Subcutaneous abdominal adipose tissue (tissue), 5 donors: ENCODE results near the gene TMEM168.
"Not testable (repeated sequence)": the region's sequence is repeated elsewhere in the genome, so short reads cannot be mapped to it uniquely, and the experiment has no call there.

ENCODE experiments used
- H3K27ac ChIP-seq: one replicate; pipeline ENCODE4 v1.7.0; 2013; ENCODE audit warnings: low read depth, mild to moderate bottlenecking, inconsistent platforms, low read length, moderate library complexity
- H3K27me3 ChIP-seq, 5 donors: one replicate each; pipeline ENCODE4 v1.7.0; 2013; ENCODE audit warnings: low read length in 5 of 5, inconsistent platforms in 1 of 5; ENCODE audit not compliant: control insufficient read depth in 5 of 5, insufficient read depth in 4 of 5
- H3K36me3 ChIP-seq, 5 donors: one replicate each; pipeline ENCODE4 v1.7.0; 2013; ENCODE audit warnings: low read length in 5 of 5; ENCODE audit not compliant: control insufficient read depth in 5 of 5, insufficient read depth in 5 of 5
- H3K4me1 ChIP-seq, 5 donors: one replicate each; pipeline ENCODE4 v1.7.0; 2013; ENCODE audit warnings: low read length in 5 of 5, mild to moderate bottlenecking in 3 of 5, moderate library complexity in 1 of 5; ENCODE audit not compliant: control insufficient read depth in 5 of 5, insufficient read depth in 5 of 5
- H3K4me3 ChIP-seq, 5 donors: one replicate each; pipeline ENCODE4 v1.7.0; 2013; ENCODE audit warnings: low read length in 5 of 5, low read depth in 1 of 5
- H3K9ac ChIP-seq, 5 donors: one replicate each; pipeline ENCODE4 v1.7.0; 2013; ENCODE audit warnings: low read length in 5 of 5, mild to moderate bottlenecking in 4 of 5, moderate library complexity in 3 of 5
- H3K9me3 ChIP-seq, 5 donors: one replicate each; pipeline ENCODE4 v1.7.0; 2013; ENCODE audit warnings: low read length in 5 of 5; ENCODE audit not compliant: control insufficient read depth in 5 of 5
- donor health status: healthy.
- donor health status: healthy.
- donor health status: healthy.
- donor health status: healthy.
- donor health status: healthy.

The TMEM168 gene

GRCh38 chr7:112800486-112800885 lies 10.3 kb upstream of the TMEM168 start:
- Histone ChIP-seq H3K27me3 (no peaks in the 10 kb centered on the region), H3K4me1 (no peaks in the 10 kb centered on the region), H3K4me3 (no peak overlapping the region), H3K9me3 (no peaks in the 10 kb centered on the region), H3K9ac (no peak overlapping the region), H3K36me3 (no peaks in the 10 kb centered on the region), H3K27ac (no peak overlapping the region)

- Histone ChIP-seq H3K9me3 (no peaks in the 10 kb centered on the region), H3K36me3 (no peaks in the 10 kb centered on the region), H3K4me1 (no peaks in the 10 kb centered on the region), H3K27ac (no peak overlapping the region), H3K9ac (no peak overlapping the region), H3K27me3 (no peaks in the 10 kb centered on the region), H3K4me3 (no peak overlapping the region)
Measured at GRCh38 chr7:112799448-112800120, 9.4 kb upstream of the TMEM168 start.

GRCh38 chr7:112798274-112799159 lies 8.3 kb upstream of the TMEM168 start:
- Histone ChIP-seq H3K27ac (no peak overlapping the region), H3K9ac (no peak overlapping the region), H3K9me3 (no peaks in the 10 kb centered on the region), H3K4me1 (no peaks in the 10 kb centered on the region), H3K4me3 (no peak overlapping the region), H3K27me3 (no peaks in the 10 kb centered on the region), H3K36me3 (no peaks in the 10 kb centered on the region)

- H3K9ac ChIP-seq, H3K27me3 ChIP-seq: not testable (repeated sequence)
Measured at GRCh38 chr7:112796552-112796951, 6.4 kb upstream of the TMEM168 start.

GRCh38 chr7:112792441-112792840 lies 2.2 kb upstream of the TMEM168 start:
- no peak overlapping the region for H3K4me3 ChIP-seq
- H3K9me3 ChIP-seq, result no peaks in the 10 kb centered on the region
- no peaks in the 10 kb centered on the region for H3K36me3 ChIP-seq
- H3K9ac ChIP-seq, result no peak overlapping the region
- H3K4me1 ChIP-seq, result peaks cover 3 to 22% (median 20%) of the 10 kb centered on the region in 5 donors
- H3K27ac ChIP-seq, result no peak overlapping the region
- no peaks in the 10 kb centered on the region for H3K27me3 ChIP-seq

More at GRCh38 chr7:112796552-112796951, 6.4 kb upstream of the TMEM168 start:
- not testable (repeated sequence) for H3K4me1 ChIP-seq, H3K27ac ChIP-seq, H3K36me3 ChIP-seq, H3K4me3 ChIP-seq, H3K9me3 ChIP-seq

- Histone ChIP-seq H3K4me3 (no peak overlapping the region), H3K4me1 (peaks cover 3 to 22% (median 20%) of the 10 kb centered on the region in 5 donors), H3K36me3 (no peaks in the 10 kb centered on the region), H3K27me3 (no peaks in the 10 kb centered on the region), H3K27ac (no peak overlapping the region), H3K9ac (no peak overlapping the region), H3K9me3 (no peaks in the 10 kb centered on the region)
Measured at GRCh38 chr7:112791465-112792168, 1.4 kb upstream of the TMEM168 start.

GRCh38 chr7:112790586-112791003 lies 402 bp upstream of the TMEM168 start:
- no peaks in the 10 kb centered on the region for H3K27me3 ChIP-seq
- H3K36me3 ChIP-seq, result no peaks in the 10 kb centered on the region
- no peak overlapping the region for H3K27ac ChIP-seq
- peak overlapping the region; percentile 89 to 99 (median 92) for H3K9ac ChIP-seq
- H3K4me3 ChIP-seq, result peak overlapping the region; percentile 94 to 99 (median 96)
- H3K9me3 ChIP-seq, result no peaks in the 10 kb centered on the region
- peaks cover 3 to 22% (median 20%) of the 10 kb centered on the region in 5 donors for H3K4me1 ChIP-seq

- H3K9me3 ChIP-seq, result no peaks in the 10 kb centered on the region
- peak overlapping the region; percentile 94 to 99 (median 96) for H3K4me3 ChIP-seq
- peak overlapping the region; percentile 80 for H3K27ac ChIP-seq
- peaks cover 3 to 22% (median 20%) of the 10 kb centered on the region in 5 donors for H3K4me1 ChIP-seq
- peak overlapping the region; percentile 89 to 99 (median 92) for H3K9ac ChIP-seq
- H3K27me3 ChIP-seq, result no peaks in the 10 kb centered on the region
- peaks cover 0 to 3% (median 2%) of the 10 kb centered on the region in 5 donors for H3K36me3 ChIP-seq
Measured at GRCh38 chr7:112789453-112789816, 758 bp downstream of the TMEM168 start.

- Histone ChIP-seq H3K4me1 (peaks cover 3 to 22% (median 20%) of the 10 kb centered on the region in 5 donors), H3K9me3 (no peaks in the 10 kb centered on the region), H3K27ac (no peak overlapping the region), H3K27me3 (no peaks in the 10 kb centered on the region), H3K4me3 (peak overlapping the region; percentile 94 to 99 (median 96)), H3K9ac (peak overlapping the region in 4 of 5 donors; percentile 5 to 99 (median 95)), H3K36me3 (peaks cover 2 to 6% (median 6%) of the 10 kb centered on the region in 5 donors)
Measured at GRCh38 chr7:112788778-112789343, 1.3 kb downstream of the TMEM168 start.
